GM12891 (cell line): Measurements from ENCODE around the gene FSD2.
A peak's percentile ranks its signal among the peaks of the same experiment; 100 is the strongest.
"Not testable (repeated sequence)": the region's sequence is repeated elsewhere in the genome, so short reads cannot be mapped to it uniquely, and the experiment has no call there.

Experiments used
- DNase-seq: peaks from one replicate; pipeline ENCODE4 v3.0.0; 2011; ENCODE audit warnings: low spot score; ENCODE audit not compliant: insufficient read length
- FAIRE-seq: peaks from 2 replicates; lab custom pipeline; 2011; peaks lifted over from hg19 to GRCh38; lab: Jason Lieb, UNC
- PAX5 ChIP-seq: IDR thresholded peaks from 2 replicates; pipeline ENCODE4 v1.6.1; 2011; ENCODE audit warnings: low read length, moderate library complexity, mild to moderate bottlenecking; ENCODE audit not compliant: insufficient read depth, severe bottlenecking
- POLR2A ChIP-seq: IDR thresholded peaks from 2 replicates; pipeline ENCODE4 v1.6.1; 2011; ENCODE audit warnings: low read depth, low read length, control low read depth
- POLR2AphosphoS5 ChIP-seq: IDR thresholded peaks from 2 replicates; pipeline ENCODE4 v1.6.1; 2011; ENCODE audit warnings: low read depth, low read length, control low read depth
- POU2F2 ChIP-seq: IDR thresholded peaks from 2 replicates; pipeline ENCODE4 v1.6.1; 2011; ENCODE audit warnings: low read depth, mild to moderate bottlenecking, control low read depth, low read length, moderate library complexity
- SPI1 ChIP-seq: IDR thresholded peaks from 2 replicates; pipeline ENCODE4 v1.6.1; 2011; ENCODE audit warnings: low read depth, low read length, control low read depth
- TAF1 ChIP-seq: IDR thresholded peaks from 2 replicates; pipeline ENCODE4 v1.6.1; 2011; ENCODE audit warnings: low read depth, low read length, control low read depth

FSD2 gene

GRCh38 chr15:82832601-82833361 is 26.9 kb upstream of the FSD2 start:
- DNase-seq: peak; percentile 41
- peak; percentile 60 for FAIRE-seq
- peak; percentile 28; the same call in 1 of the 2 replicates for TF ChIP-seq POU2F2
- TF ChIP-seq PAX5: peak; percentile 51
- TF ChIP-seq POLR2A: no peak
- 0 out of 2 replicates have a peak, but pooled peaks have one; percentile 31 for TF ChIP-seq POLR2AphosphoS5
- TF ChIP-seq SPI1: peak; percentile 79

GRCh38 chr15:82831894-82832600 is 26.2 kb upstream of the FSD2 start:
- no peak for DNase-seq
- FAIRE-seq: no peak
- TF ChIP-seq TAF1: no peak
- TF ChIP-seq PAX5: no peak
- TF ChIP-seq POLR2A: no peak
- TF ChIP-seq SPI1: peak; percentile 53
- no peak for TF ChIP-seq POLR2AphosphoS5
- TF ChIP-seq POU2F2: no peak

GRCh38 chr15:82830427-82831173 is 24.7 kb upstream of the FSD2 start:
- DNase-seq (no peak), FAIRE-seq (no peak)
- TF ChIP-seq SPI1 (no peak), TAF1 (no peak), PAX5 (no peak), POLR2AphosphoS5 (no peak)

GRCh38 chr15:82829234-82829633 is 23.4 kb upstream of the FSD2 start:
- no peak for DNase-seq
- no peak for FAIRE-seq
- TF ChIP-seq PAX5 (no peak), SPI1 (no peak), TAF1 (no peak), POU2F2 (no peak), POLR2AphosphoS5 (peak; percentile 81), POLR2A (peak; percentile 73; the same call in 1 of the 2 replicates)

GRCh38 chr15:82828075-82828474 is 22.2 kb upstream of the FSD2 start:
- no peak for DNase-seq
- no peak for TF ChIP-seq PAX5
- no peak for TF ChIP-seq TAF1
- TF ChIP-seq POU2F2: no peak
- no peak for TF ChIP-seq POLR2A
- no peak for TF ChIP-seq POLR2AphosphoS5
- no peak for TF ChIP-seq SPI1
- FAIRE-seq: no peak

GRCh38 chr15:82823049-82823448 is 17.2 kb upstream of the FSD2 start:
- no peak for DNase-seq
- no peak for TF ChIP-seq POLR2A
- no peak for TF ChIP-seq PAX5
- no peak for TF ChIP-seq TAF1
- no peak for TF ChIP-seq POLR2AphosphoS5
- no peak for TF ChIP-seq POU2F2
- TF ChIP-seq SPI1: no peak
- FAIRE-seq: no peak

GRCh38 chr15:82821851-82822250 is 16.0 kb upstream of the FSD2 start:
- not testable (repeated sequence) for DNase-seq, FAIRE-seq

- FAIRE-seq, DNase-seq: not testable (repeated sequence)
Observed at GRCh38 chr15:82821396-82821795, 15.5 kb upstream of the FSD2 start.

GRCh38 chr15:82820128-82820527 is 14.3 kb upstream of the FSD2 start:
- no peak for TF ChIP-seq POU2F2
- no peak for TF ChIP-seq SPI1
- TF ChIP-seq PAX5: no peak
- no peak for TF ChIP-seq POLR2A
- TF ChIP-seq POLR2AphosphoS5: no peak
- TF ChIP-seq TAF1: no peak
- DNase-seq: no peak
- FAIRE-seq: no peak

- FAIRE-seq: no peak
- TF ChIP-seq SPI1: no peak
- TF ChIP-seq POLR2A: no peak
- no peak for DNase-seq
Observed at GRCh38 chr15:82812994-82813393, 7.1 kb upstream of the FSD2 start.
